Dermis blood vessel endothelial cell (primary cell): ENCODE data around the gene OTOS. TPM values are rescaled to one million over a fixed set of nuclear protein-coding genes. Genes with fewer than 3 reads are reported as not detected.

Experiments used
- DNase-seq: peaks from one replicate; pipeline ENCODE4 v3.0.0; 2010
- total RNA-seq: library from RNA; depleted of rRNA; stranded (reverse); fragments of >200 nt; gene quantifications from 2 replicates; pipeline ENCODE4 v1.2.3, GENCODE V29; 2014

The OTOS gene
- total RNA-seq, 1 donor from 2014 or later = not detected

- DNase-seq = no peak
Measured at GRCh38 chr2:240111253-240111652, 29.2 kb downstream of the OTOS start.

GRCh38 chr2:240109386-240109785 is 31.1 kb downstream of the OTOS start:
- DNase-seq = no peak

- DNase-seq = no peak
Measured at GRCh38 chr2:240107477-240107796, 33.0 kb downstream of the OTOS start.

- no peak for DNase-seq
Measured at GRCh38 chr2:240106765-240107476, 33.5 kb downstream of the OTOS start.

GRCh38 chr2:240105982-240106381 is 34.5 kb downstream of the OTOS start:
- DNase-seq = no peak

- DNase-seq = no peak
Measured at GRCh38 chr2:240103136-240103535, 37.3 kb downstream of the OTOS start.

- no peak for DNase-seq
Measured at GRCh38 chr2:240098349-240098748, 42.1 kb downstream of the OTOS start.

GRCh38 chr2:240095556-240096523 is 44.6 kb downstream of the OTOS start:
- DNase-seq = no peak

- no peak for DNase-seq
Measured at GRCh38 chr2:240089306-240089705, 51.2 kb downstream of the OTOS start.

Other genes starting within 250 kb of the OTOS start
- 99.9 and 147 TPM in 2 replicates for gene NDUFA10, start 115.3 kb downstream of the OTOS start, total RNA-seq
- gene OR6B2, start 110.2 kb downstream of the OTOS start, total RNA-seq = not detected in 2 replicates
- not detected in 2 replicates for gene OR6B3, start 87.1 kb downstream of the OTOS start, total RNA-seq
- 61.7 and 98.9 TPM in 2 replicates for gene COPS9, start 4.4 kb downstream of the OTOS start, total RNA-seq